Activated CD8-positive, alpha-beta memory T cell treated with anti-CD3 and anti-CD28 coated beads for 48 hours (primary cell): ENCODE measurements around the gene BSND.
A peak's percentile ranks its signal among the peaks of the same experiment; 100 is the strongest.

Experiments
- DNase-seq, 3 experiments: peaks; one replicate each; pipeline ENCODE4 v3.0.0-alpha.2; 2020; ENCODE audit warnings: low read depth in 2 of 3, low spot score in 2 of 3

The BSND gene

DNA sequence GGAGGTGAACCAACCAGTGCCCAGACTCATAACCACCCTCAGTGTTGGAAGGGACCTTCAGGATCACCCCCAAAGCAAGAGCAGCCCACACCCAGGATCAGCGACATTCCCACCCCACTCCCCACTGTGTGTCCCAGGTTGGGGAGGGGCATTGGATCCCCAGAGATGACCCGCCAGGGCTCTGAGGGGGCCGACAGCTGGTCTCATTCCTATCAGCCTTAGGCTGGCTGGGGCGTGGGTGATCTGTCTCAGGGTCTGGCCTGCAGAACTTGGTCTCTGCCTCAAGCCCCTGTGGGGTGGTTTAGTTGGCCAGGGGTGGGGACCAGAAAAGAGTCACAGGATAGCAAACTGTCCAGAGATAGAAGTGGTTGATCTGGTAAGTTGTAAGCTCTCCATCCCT is 7.8 kb upstream of the BSND start:
- no peak for DNase-seq

GRCh38 chr1:54991939-54992338 is 6.8 kb upstream of the BSND start:
- no peak for DNase-seq

- no peak for DNase-seq
These were observed 5.6 kb upstream of the BSND start for GRCh38 chr1:54993140-54993539.

DNA sequence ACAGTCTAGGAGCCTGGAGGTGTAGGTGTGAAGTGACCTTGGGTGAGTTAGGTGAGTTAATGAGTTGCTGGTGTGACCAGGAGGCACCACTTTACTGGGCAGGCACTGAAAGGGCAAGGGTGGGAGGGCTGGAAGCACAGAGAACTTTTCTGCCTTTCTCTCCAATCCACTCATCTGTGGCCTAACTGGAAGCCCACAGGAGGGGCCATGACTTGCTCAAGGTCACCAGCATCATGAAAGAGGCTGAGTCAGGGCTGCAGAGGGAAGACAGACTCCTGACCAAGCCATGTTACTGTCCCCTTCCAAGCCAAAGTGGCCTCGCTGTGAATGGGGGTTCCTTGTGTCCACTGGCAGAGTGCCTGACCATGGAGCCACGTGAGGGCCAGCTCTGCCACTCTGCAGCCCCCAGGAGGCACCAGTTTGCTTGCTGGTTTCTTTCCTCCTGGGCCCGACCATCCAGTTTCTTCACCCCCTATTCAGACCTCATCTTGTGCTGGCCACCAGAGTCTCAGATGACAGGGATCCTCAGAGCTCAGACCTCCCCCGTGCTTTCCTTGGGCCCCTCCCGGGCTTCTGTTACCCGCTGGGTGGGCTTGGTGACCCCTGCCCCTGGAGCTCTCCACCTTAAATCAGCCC is 4.3 kb upstream of the BSND start:
- DNase-seq: no peak

- no peak for DNase-seq
These were observed 3.5 kb upstream of the BSND start for GRCh38 chr1:54995013-54995760.

DNA sequence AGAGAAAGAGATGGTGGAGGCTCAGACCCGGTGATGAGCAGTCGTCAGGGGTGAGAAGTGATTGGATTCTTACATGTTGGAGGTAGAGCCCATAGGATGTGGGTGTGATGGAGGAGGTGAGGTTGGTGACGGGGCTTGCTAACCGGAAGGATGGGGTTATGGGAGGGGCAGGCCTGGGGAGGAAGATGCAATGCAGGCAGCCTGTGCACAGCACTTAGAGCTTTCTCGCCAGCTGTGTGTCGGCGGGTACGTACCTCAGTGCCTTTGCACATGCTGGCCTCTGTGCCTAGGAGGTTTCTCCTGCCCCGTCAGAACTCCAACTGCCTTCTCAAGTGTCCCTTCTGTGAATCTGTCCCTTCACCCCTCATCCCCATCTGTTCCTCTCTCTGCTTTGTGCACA is 2.9 kb upstream of the BSND start:
- DNase-seq: no peak

DNA sequence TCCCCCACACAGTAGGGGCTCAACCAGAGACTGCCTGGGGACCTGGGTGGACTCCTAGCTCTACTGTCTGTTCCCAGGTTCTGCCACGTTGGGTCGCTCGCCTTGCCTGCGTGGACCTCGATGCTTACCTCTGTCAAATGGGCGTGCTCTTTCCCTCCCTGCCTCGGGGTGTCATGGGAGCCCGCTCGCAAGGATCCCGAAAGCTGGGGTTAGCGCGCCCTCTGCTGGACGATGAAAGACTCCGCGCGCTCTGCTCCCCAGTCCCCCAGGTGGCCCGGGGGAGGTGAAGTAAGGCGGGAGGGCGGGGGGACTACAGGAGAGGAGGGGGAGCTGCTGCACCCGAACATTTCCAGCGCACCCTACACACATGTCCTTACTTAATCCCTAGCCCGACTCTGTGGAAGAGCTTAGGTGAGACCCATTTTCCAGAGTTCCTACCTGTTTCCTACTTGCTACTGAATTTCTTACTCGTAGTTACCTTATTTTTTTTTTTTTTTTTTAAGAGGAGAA is 2.3 kb upstream of the BSND start:
- DNase-seq: peak; percentile 54 to 84 (median 67)

- DNase-seq: no peak
These were observed 1.6 kb upstream of the BSND start for GRCh38 chr1:54996869-54997710.

DNA sequence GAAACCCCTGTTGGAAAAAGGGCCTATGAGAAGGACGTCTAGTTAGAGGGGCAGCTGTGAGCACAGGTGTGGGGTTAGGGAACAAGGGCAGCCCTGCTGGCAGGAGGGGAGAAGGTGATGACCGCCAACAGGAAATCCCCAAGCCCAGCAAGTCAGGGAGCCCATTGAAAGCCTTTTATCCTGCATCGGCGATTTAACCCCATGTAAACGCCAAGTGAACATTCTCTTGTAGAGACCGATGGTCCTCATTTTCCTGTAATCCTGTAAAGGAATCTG is 1.1 kb upstream of the BSND start:
- no peak for DNase-seq

GRCh38 chr1:54998100-54998499 is 633 bp upstream of the BSND start:
- DNase-seq: no peak

DNA sequence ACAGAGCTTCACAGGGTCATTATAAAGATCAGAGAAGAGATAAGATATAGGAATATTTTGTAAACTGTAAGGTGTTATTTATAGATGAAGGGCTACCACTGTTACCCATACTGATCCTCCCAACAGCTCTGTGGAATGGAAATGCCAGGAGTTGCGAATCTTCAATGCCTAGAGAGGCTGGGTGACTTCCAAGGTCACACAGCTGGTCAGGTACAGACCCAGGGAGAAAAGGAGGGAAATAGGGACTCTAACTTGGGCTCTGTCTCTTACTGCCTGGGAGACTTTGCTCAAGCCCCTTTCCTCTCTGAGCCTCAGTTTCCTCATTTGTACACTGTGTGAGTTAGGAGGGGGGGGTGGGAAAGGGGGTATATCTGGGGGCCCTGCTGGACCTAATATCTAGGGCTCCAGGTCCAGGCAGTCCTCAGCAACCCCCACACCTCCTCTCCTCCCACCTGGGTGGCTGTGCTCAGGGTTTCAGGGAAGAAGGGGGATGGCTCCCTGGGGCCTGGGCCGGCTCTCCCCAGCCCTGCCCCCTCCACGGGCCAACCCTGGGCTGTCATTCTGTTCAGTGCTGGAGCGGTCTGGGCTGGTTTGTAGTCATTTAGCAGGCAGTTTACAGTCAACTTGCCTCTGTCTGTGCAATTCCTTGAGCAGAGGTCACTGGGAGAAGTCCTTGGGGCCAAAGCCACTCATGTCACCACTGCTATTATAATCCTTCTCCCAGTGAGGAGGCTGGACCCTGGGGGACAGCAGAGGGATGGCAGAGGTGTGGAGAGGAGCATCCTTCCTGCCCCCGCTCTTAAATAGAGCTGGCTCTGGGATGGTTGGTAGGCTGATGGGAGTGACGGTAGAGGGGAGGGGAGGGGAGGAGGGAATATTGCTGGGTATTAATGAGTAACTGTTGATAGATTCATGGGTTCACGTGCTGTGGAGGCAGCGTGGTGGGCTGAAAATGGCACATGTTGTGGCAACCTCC is 1.7 kb downstream of the BSND start:
- DNase-seq: no peak

DNA sequence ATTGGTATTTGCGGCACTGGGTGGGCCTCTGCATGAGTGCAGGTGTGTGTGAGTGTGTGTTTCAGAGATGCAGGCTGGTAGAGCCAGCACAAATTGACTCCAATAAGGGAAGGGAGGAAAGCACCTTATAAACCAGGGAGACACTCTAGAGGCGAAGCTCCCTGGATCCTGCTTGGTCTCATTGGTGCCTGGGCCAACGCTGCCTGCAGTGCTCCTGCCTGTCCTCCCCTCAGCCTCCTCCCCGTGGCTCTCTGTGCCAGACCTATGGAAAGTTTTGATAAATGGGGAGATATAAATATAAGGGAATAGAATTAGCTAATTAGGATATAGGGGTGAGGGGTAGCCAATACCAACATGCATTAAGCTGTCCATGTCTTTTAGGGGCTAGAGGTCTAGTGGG is 2.6 kb downstream of the BSND start:
- no peak for DNase-seq

DNA sequence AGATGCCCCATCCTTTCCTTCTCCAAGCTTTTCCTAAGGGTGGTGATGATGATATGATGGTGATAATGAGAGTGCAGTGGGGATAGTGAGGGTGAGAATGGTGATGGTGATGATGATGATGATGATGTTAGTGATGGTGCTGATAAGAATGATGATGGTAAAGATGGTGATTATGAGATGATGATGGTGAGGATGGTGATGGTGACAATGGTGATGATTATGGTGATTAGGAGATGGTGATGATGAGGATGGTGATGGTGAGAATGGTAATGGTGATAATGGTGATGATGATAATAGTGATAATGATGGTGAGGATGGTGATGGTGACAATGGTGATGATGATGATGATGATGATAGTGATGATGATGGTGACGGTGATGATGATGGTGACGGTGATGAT is 4.0 kb downstream of the BSND start:
- no peak for DNase-seq

GRCh38 chr1:55005351-55006140 is 6.8 kb downstream of the BSND start:
- DNase-seq: no peak

DNA sequence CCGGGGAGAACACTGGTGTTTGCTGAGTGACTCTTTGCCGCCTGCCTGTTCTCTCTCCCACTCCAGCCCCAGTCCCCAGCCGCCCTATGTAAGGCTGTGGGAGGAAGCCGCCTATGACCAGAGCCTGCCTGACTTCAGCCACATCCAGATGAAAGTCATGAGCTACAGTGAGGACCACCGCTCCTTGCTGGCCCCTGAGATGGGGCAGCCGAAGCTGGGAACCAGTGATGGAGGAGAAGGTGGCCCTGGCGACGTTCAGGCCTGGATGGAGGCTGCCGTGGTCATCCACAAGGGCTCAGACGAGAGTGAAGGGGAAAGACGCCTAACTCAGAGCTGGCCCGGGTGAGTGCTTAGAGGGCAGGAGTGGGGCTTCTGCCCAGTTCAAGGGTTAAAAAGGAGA is 8.2 kb downstream of the BSND start:
- no peak for DNase-seq

DNA sequence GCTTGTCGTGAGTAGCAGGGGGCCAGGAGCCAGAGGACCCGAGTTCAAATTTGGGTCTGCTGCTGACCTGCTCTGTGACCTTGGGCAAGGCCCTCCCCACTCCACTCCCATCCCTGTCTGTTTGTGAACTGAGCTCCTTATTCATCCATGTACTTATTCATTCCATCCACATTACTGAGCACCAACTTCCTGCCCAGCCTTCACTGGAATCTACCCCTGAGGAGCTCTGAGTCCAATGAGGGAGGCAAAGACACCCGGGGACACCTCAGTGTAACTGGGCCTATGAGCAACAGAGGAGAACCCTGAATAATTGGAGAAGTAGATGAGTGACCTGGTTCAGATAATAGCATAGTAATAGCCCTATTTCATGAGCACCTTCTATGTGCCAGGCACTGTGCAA is 8.9 kb downstream of the BSND start:
- DNase-seq: no peak

DNA sequence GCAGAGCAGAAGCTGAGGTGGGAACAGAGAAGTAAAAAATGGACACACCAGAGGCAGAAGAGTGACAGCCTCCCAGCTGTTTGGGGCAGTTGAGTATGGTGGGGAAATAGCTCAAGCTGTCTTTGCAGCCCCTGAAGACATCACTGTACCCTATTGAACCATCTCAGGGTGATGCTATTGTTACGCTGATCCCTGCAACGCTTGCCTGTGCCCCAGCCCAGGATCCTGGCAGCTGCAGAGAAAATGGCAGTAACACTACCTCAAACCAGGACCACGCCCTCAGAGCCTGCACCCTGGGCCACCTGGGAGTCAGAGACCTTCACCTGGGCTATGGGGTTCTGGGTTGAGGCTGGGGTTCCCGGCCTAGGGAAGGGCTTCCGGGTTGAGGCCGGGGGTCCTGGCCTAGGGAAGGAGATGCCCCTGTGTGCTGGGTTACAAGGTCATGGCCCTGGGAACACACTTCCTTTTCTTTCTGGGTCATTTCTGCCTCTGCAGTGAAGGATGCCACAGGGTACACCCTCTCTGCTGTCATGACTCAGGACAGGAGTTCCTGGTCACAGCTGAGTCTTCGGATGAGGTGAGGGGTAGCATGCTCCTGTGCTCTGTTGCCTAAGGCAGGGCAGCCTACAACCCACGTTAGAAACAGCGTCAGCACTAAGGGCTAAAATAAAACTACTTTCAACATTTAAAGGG is 11.6 kb downstream of the BSND start:
- DNase-seq: no peak

GRCh38 chr1:55010887-55011217 is 12.1 kb downstream of the BSND start:
- DNase-seq: no peak

DNA sequence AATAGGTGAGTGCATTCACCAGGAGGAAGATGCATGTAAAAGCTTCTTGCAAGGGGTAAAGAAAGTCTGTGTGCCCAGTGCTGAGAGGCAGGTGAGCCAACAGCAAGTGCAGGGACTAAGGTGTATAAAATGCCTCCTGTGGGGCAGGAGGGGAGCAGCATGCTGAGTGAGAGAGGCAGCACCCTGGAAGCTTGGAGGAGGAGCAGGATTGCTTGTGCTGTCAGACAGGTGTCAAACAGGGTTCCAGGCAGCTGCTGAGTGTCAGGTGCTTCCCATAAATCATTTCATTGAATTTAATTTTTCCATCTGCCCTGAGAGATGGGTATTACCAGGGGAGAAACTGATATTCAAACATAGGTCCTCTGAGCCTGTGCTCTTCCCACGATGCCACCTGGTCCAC is 13.9 kb downstream of the BSND start:
- DNase-seq: no peak

GRCh38 chr1:55015123-55015522 is 16.4 kb downstream of the BSND start:
- no peak for DNase-seq
